Measurements from ENCODE around the gene CXADR.

The CXADR gene

DNA sequence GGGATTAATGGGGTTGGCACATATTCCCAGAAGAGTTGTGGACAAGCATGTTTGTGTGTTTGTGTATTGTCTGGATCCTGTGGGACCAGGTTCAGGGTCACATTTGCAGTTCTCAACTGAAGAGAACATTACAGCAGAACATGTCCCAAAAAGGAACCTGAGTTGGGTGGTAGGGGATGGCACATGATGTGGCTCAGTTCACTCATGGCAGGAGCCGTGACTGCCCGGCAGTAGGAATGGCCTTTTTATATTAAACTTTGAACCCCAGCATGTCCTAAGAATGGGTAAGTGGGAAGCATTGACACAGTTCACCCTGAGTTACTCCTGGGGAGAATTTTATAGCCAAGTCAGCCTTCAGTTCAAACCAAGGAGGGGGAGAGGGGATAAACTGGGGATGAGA lies 41.3 kb downstream of the CXADR start:
- Histone ChIP-seq H3K9me2 (replicated peaks; ENCODE audit: low read depth, low read length) (no peaks in the 10 kb centered on the region), H3K9ac (ENCODE audit: low read depth, low read length, poor library complexity, severe bottlenecking) (no peak overlapping the region), H3K4me1 (ENCODE audit: insufficient read depth, low read length, poor library complexity, severe bottlenecking) (no peaks in the 10 kb centered on the region), H4K20me1 (ENCODE audit: insufficient read depth, low read length, poor library complexity, severe bottlenecking) (no peaks in the 10 kb centered on the region), H3K79me2 (ENCODE audit: insufficient read depth, low read length) (no peaks in the 10 kb centered on the region), H3K4me3 (ENCODE audit: low read length, poor library complexity, severe bottlenecking) (no peak overlapping the region), H3K36me3 (ENCODE audit: insufficient read depth, low read length) (no peaks in the 10 kb centered on the region), H3K27me3 (ENCODE audit: insufficient read depth, low read length, poor library complexity, severe bottlenecking) (no peaks in the 10 kb centered on the region), H3F3A (ENCODE audit: low read depth) (no peaks in the 10 kb centered on the region), H3K9me3 (ENCODE audit: insufficient read depth, low read depth, low read length) (no peaks in the 10 kb centered on the region), H2AFZ (ENCODE audit: low read length) (no peak overlapping the region), H3K4me2 (ENCODE audit: low read depth, low read length, poor library complexity, severe bottlenecking) (no peak overlapping the region)
- TF ChIP-seq, protein P1, sequence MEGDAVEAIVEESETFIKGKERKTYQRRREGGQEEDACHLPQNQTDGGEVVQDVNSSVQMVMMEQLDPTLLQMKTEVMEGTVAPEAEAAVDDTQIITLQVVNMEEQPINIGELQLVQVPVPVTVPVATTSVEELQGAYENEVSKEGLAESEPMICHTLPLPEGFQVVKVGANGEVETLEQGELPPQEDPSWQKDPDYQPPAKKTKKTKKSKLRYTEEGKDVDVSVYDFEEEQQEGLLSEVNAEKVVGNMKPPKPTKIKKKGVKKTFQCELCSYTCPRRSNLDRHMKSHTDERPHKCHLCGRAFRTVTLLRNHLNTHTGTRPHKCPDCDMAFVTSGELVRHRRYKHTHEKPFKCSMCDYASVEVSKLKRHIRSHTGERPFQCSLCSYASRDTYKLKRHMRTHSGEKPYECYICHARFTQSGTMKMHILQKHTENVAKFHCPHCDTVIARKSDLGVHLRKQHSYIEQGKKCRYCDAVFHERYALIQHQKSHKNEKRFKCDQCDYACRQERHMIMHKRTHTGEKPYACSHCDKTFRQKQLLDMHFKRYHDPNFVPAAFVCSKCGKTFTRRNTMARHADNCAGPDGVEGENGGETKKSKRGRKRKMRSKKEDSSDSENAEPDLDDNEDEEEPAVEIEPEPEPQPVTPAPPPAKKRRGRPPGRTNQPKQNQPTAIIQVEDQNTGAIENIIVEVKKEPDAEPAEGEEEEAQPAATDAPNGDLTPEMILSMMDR (conservative IDR thresholded peaks at IDR 0.05; ENCODE audit: low read length) = no peak
- TF ChIP-seq EZH2phosphoT487 (IDR thresholded peaks at IDR 0.05; ENCODE audit: borderline replicate concordance) = no peak

DNA sequence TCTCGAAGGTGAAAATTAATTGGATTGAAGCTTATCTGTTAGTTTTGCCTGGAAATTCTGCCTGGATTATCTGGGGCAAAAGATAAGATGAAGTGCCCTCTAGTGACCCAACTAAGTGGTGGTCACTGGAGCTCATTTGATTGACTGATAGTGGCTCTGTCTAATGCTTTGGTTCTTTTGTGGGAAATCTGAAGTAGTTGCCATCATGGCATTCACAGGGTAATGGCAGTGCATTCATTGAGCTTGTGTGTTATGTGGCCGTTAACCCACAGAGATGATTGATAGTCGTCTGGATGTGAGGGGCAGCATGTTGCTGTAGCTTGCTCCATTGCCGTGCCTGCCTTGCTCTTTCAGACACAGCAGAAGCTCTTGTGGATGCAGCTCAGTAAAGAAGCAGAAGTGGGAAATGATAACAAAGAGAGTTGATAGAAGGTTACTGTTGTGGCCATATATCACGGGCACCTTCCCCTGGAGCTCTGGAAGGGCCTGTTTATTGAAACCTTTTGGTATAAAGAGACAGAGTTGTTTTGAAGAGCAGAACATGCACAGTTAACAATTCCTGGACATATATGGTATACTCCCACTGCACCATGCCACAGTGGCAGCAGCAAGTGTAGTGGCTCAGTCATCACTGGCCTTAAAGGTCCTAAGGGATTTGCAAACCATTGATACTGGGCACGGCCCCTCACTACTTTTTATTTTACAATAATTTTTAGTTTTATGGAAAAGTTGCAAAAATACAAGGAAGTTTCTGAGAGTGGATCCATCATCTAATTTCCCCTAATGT lies 42.0 kb downstream of the CXADR start:
- Histone ChIP-seq H3K9me2 (replicated peaks; ENCODE audit: low read depth, low read length) (no peaks in the 10 kb centered on the region), H3K4me3 (ENCODE audit: low read length, poor library complexity, severe bottlenecking) (no peak overlapping the region), H3K36me3 (ENCODE audit: insufficient read depth, low read length) (no peaks in the 10 kb centered on the region), H4K20me1 (ENCODE audit: insufficient read depth, low read length, poor library complexity, severe bottlenecking) (no peaks in the 10 kb centered on the region), H3K79me2 (ENCODE audit: insufficient read depth, low read length) (no peaks in the 10 kb centered on the region), H3K4me1 (ENCODE audit: insufficient read depth, low read length, poor library complexity, severe bottlenecking) (no peaks in the 10 kb centered on the region), H2AFZ (ENCODE audit: low read length) (no peak overlapping the region), H3K9ac (ENCODE audit: low read depth, low read length, poor library complexity, severe bottlenecking) (no peak overlapping the region), H3K4me2 (ENCODE audit: low read depth, low read length, poor library complexity, severe bottlenecking) (no peak overlapping the region), H3F3A (ENCODE audit: low read depth) (no peaks in the 10 kb centered on the region), H3K9me3 (ENCODE audit: insufficient read depth, low read depth, low read length) (no peaks in the 10 kb centered on the region), H3K27me3 (ENCODE audit: insufficient read depth, low read length, poor library complexity, severe bottlenecking) (no peaks in the 10 kb centered on the region)
- TF ChIP-seq, protein P1 (conservative IDR thresholded peaks at IDR 0.05; ENCODE audit: low read length) = peak; percentile 54
- no peak for TF ChIP-seq EZH2phosphoT487 (IDR thresholded peaks at IDR 0.05; ENCODE audit: borderline replicate concordance)

DNA sequence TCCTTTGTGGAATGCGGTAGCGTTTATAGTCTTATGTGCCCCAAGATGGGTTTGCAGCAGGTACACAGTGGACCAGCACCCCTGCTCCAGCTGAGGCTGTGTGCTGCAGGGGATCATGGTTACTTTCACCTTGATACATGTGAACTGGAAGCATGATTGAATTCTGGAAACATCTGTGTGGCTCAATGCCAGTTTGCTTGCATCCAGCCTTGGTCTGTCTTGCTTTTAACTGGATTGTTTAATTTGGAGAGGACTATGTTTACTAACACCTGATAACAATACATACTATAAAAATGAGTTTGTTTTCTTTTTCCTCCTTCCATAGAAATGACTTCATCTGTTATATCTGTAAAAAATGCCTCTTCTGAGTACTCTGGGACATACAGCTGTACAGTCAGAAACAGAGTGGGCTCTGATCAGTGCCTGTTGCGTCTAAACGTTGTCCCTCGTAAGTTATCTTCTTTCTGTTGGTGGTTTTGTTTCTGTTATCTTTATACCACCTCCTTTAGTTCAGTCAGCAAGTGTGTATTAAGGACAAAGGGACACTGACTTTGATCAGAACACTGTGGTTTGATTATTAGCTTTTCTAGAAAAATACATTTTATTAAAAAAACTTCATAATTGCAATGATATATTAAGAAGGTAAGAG lies 47.7 kb downstream of the CXADR start:
- Histone ChIP-seq H4K20me1 (ENCODE audit: insufficient read depth, low read length, poor library complexity, severe bottlenecking) (no peaks in the 10 kb centered on the region), H3K79me2 (ENCODE audit: insufficient read depth, low read length) (no peaks in the 10 kb centered on the region), H3K4me1 (ENCODE audit: insufficient read depth, low read length, poor library complexity, severe bottlenecking) (no peaks in the 10 kb centered on the region), H3K9me3 (ENCODE audit: insufficient read depth, low read depth, low read length) (no peaks in the 10 kb centered on the region), H3K4me3 (ENCODE audit: low read length, poor library complexity, severe bottlenecking) (no peak overlapping the region), H3K27me3 (ENCODE audit: insufficient read depth, low read length, poor library complexity, severe bottlenecking) (no peaks in the 10 kb centered on the region), H3F3A (ENCODE audit: low read depth) (no peaks in the 10 kb centered on the region), H3K4me2 (ENCODE audit: low read depth, low read length, poor library complexity, severe bottlenecking) (no peak overlapping the region), H3K9ac (ENCODE audit: low read depth, low read length, poor library complexity, severe bottlenecking) (no peak overlapping the region), H3K36me3 (ENCODE audit: insufficient read depth, low read length) (no peaks in the 10 kb centered on the region), H3K9me2 (replicated peaks; ENCODE audit: low read depth, low read length) (no peaks in the 10 kb centered on the region), H2AFZ (ENCODE audit: low read length) (no peak overlapping the region)
- TF ChIP-seq, protein P1 (conservative IDR thresholded peaks at IDR 0.05; ENCODE audit: low read length) = no peak
- TF ChIP-seq EZH2phosphoT487 (IDR thresholded peaks at IDR 0.05; ENCODE audit: borderline replicate concordance) = no peak
